Fibroblast of the aortic adventitia (primary cell): Measurements from ENCODE around the gene PPT1. TPM values are rescaled to one million over a fixed set of nuclear protein-coding genes. Genes with fewer than 3 reads are reported as not detected.

Source experiments
- DNase-seq: peaks from one replicate; pipeline ENCODE4 v3.0.0-alpha.2; 2010; ENCODE audit warnings: low read depth
- H3K4me3 ChIP-seq: 2 replicates; pipeline ENCODE4 v1.5.1; 2011; ENCODE audit warnings: low read depth, mild to moderate bottlenecking, control low read depth, low read length, moderate library complexity
- total RNA-seq: library from RNA; depleted of rRNA; stranded (reverse); fragments of >200 nt; gene quantifications from 2 replicates; pipeline ENCODE4 v1.2.3, GENCODE V29; 2012; ENCODE audit warnings: low replicate concordance
- TF ChIP-seq, protein P1 (sequence below): IDR thresholded peaks from 2 replicates; pipeline ENCODE4 v1.5.1; 2011; ENCODE audit warnings: mild to moderate bottlenecking, low read length, control low read depth, inconsistent platforms; ENCODE audit not compliant: insufficient read depth

The PPT1 gene
- total RNA-seq, 1 donor = 44.2 TPM

GRCh38 chr1:40058097-40058452 lies 39.0 kb downstream of the PPT1 start:
- no peak for DNase-seq
- TF ChIP-seq, protein P1, sequence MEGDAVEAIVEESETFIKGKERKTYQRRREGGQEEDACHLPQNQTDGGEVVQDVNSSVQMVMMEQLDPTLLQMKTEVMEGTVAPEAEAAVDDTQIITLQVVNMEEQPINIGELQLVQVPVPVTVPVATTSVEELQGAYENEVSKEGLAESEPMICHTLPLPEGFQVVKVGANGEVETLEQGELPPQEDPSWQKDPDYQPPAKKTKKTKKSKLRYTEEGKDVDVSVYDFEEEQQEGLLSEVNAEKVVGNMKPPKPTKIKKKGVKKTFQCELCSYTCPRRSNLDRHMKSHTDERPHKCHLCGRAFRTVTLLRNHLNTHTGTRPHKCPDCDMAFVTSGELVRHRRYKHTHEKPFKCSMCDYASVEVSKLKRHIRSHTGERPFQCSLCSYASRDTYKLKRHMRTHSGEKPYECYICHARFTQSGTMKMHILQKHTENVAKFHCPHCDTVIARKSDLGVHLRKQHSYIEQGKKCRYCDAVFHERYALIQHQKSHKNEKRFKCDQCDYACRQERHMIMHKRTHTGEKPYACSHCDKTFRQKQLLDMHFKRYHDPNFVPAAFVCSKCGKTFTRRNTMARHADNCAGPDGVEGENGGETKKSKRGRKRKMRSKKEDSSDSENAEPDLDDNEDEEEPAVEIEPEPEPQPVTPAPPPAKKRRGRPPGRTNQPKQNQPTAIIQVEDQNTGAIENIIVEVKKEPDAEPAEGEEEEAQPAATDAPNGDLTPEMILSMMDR = no peak
- no peak overlapping the region for H3K4me3 ChIP-seq

- no peak overlapping the region for H3K4me3 ChIP-seq
- TF ChIP-seq, protein P1 = no peak
Measured at GRCh38 chr1:40057310-40058030, 39.6 kb downstream of the PPT1 start.

DNA sequence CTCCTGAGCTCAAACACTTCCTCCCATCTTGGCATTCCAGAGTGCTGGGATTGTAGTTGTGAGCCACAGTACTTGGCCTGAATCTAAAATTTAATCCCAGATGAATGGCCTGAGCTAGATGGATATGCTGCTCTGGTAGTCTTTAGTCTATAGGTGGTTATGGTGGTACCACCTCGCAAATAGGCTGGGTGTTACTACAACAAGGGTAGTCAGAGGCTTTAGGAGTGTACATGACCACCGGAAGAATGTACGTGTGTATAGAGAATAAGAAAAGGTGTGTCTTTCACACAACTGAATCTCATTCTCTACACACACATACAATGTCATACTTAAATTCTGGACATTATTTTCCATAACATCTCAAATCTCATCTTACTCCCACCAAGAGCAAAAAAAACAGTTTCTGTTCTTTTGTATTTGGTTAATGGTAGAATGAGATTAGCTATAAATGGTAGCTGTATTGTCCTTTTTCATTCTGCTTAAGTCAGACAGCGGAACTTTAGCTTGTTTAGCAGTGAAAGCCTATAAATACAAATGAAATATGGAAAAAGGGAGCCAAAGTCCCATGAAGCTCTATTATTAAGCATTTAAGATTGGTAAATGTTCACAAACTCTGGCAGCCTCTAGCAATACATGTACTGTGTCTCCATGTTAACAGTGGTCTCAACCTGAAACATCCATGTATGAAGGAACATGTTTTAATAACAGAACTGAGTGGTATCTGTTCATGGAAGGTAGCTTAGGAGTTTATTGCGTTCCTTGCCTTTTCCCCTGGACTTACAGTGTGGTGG lies 40.3 kb downstream of the PPT1 start:
- no peak overlapping the region for H3K4me3 ChIP-seq
- no peak for DNase-seq
- TF ChIP-seq, protein P1 = no peak

More at GRCh38 chr1:40057310-40058030, 39.6 kb downstream of the PPT1 start:
- DNase-seq = no peak

GRCh38 chr1:40053138-40053887 lies 43.7 kb downstream of the PPT1 start:
- DNase-seq = no peak
- no peak overlapping the region for H3K4me3 ChIP-seq
- TF ChIP-seq, protein P1 = no peak

DNA sequence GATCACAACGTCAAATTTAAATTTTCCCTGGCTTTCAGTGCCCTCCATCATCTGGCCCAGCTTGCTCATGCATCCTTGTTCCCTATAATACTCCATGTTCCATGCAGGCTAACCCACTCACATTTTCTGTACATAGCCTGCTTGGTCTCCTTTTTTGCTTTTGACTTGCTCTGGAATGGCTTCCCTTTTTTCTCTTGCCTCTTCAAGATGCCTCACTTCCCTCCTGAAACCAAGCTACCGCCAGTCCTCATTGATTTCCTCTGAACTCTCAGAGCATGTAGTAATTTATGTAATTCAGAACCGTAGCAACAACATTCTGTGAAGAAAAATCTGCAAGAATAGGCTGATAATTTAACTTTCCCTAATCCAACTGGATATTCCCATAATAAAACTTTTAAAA lies 46.2 kb downstream of the PPT1 start:
- no peak overlapping the region for H3K4me3 ChIP-seq
- TF ChIP-seq, protein P1 = no peak
- DNase-seq = no peak

DNA sequence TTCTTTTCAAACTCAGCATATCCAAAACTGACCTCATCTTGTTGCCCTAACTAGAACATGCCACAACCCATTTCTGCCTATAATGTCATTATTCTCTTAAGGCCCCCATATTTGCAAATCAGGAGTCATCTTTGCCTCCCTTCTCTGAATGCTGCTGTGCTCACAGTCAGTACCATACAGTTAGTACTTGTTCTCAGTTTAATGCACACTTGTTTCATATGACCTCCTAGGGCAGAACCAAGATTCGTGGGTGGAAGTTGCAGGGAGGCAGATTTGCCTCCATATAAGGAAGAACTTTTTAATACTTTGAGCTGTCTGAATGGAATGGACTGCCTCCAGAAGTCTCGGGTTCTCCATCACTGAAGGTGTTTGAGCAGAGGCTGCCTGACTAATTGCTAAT lies 47.3 kb downstream of the PPT1 start:
- no peak for DNase-seq
- H3K4me3 ChIP-seq = no peak overlapping the region
- TF ChIP-seq, protein P1 = no peak
